GM19239 (cell line): ENCODE data around the gene KLHL2.
"Not testable (repeated sequence)": the region's sequence is repeated elsewhere in the genome, so short reads cannot be mapped to it uniquely, and the experiment has no call there.

ENCODE experiments used
- DNase-seq: peaks from one replicate; pipeline ENCODE4 v3.0.0; 2011; ENCODE audit warnings: low spot score; ENCODE audit not compliant: insufficient read length
- FAIRE-seq: peaks from 2 replicates; lab custom pipeline; 2011; peaks lifted over from hg19 to GRCh38; lab: Jason Lieb, UNC

Gene KLHL2

DNA sequence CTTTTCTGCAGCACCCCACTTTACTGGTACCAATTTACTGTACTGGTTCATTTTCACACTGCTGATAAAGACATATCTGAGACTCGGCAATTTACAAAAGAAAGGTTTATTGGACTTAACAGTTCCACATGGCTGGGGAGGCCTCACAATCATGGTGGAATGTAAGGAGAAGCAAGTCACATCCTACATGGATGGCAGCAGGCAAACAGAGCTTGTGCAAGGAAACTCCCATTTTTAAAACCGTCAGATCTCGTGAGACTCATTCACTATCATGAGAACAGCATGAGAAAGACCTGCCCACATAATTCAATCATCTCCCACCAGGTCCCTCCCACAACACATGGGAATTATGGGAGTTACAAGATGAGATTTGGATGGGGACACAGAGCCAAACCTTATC is 77.3 kb downstream of the KLHL2 start:
- not testable (repeated sequence) for DNase-seq, FAIRE-seq

DNA sequence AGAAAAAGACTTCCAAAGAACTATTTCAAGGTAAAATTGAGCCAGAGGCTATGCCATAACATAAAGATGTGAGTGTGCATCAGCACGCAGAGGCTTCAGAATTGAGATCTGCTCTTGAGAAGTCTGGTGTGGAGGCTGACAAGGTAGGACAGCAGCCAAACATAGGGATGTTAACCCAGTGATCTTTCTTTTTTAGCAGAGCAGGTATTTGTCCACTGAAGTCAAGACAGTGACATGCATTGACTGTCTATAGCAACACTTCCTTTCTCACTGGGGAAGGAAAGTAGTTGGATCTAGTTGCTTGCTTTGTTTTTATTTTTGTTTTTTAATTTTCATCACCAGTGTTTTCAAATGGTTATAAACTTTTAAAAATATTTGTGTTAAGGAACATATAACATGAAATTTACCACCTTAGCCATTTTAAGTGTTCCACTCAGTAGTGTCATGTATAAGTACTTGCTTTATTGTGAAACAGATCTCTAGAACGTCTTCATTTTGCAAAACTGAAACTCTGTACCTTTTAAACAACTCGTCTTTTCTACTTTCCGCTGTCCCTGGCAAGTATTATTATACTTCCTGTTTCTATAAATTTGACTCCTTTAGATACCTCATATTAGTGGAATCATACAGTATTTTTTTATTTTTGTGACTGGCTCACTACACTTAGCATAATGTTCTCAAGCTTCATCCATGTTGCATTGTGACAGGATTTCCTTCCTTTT is 79.4 kb downstream of the KLHL2 start:
- DNase-seq: not testable (repeated sequence)
- peak; percentile 74 for FAIRE-seq

GRCh38 chr4:165288226-165288625 is 80.9 kb downstream of the KLHL2 start:
- DNase-seq: peak; percentile 9
- peak; percentile 84 for FAIRE-seq

DNA sequence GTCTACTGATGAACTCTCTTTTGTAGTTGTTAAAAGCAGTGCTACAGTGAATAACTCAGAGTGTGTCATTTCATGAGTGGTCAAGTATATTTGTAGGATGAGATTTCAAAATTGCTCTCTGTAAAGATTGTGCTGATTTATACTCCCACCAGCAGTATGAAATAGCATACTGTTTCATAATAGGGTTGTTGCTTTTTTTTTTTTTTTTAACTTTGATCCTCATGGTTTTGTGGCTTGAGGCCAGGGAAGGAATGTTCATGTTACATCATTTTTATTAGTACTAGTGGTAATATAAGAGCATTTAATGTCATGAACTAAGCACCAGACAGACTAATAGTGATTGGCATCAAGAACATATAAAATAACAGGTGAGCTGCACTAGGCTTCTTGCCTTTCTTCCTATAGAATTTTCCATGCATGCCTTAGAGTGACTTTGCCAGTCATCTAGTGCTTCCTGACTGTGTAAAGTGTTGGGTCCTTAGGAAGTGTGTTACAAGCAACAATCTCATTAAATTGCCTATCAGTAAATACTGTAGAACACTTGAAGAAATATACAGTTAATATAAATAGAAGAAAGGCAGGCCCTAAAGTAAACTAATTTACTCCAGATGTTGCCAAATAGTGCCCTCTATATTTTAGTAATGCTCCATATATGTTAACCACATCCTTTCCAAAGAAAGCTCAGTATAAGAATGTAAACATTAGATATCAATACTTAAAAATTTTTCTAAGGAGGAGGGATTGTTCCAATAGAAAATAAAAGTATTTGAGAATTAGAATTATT is 81.5 kb downstream of the KLHL2 start:
- FAIRE-seq: peak; percentile 4
- no peak for DNase-seq

- FAIRE-seq: no peak
These were observed 82.0 kb downstream of the KLHL2 start for GRCh38 chr4:165289423-165289785.

DNA sequence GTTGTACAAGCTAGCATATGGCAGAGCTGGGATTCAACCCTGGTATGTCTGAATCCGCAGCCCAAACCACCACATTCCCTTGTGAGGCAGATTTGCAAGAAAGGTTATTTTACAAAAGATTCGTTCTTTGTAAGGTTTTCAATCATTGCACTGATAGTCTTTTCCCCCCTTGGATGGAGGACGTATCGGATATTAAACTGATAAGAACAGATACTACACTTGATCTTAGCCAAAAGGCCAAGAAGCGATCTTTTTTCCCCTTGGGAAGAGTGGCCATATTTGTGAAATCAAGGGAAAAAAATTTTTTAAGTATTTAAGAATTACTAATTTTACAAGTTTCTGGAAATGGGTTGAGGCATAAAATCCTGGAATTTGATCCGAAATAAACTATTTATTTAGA is 85.7 kb downstream of the KLHL2 start:
- no peak for DNase-seq
- FAIRE-seq: no peak

More at GRCh38 chr4:165289423-165289785, 82.0 kb downstream of the KLHL2 start:
- DNase-seq: no peak

GRCh38 chr4:165293927-165294649 is 86.7 kb downstream of the KLHL2 start:
- DNase-seq (no peak), FAIRE-seq (no peak)

DNA sequence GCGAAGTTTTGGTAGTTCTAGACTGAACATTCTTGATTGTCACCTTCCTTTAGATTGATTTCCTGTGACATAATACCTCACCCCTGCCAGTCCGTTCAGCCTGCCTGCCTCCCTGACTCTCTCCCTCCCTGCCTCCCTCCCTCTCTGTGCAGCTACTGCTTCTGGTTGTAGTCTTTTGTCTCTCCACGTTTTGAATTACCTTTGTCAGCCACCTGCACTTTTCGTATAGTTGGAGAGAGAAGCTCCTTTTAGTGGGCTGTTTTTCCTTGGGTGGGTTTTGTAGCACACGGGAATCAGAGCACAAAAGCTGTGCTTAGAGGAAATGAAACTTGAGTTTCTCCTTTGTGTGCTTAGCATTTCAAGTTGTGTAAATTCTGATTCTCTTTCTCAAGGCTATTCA is 87.5 kb downstream of the KLHL2 start:
- FAIRE-seq: peak; percentile 84
- no peak for DNase-seq

GRCh38 chr4:165297626-165298025 is 90.3 kb downstream of the KLHL2 start:
- DNase-seq (no peak), FAIRE-seq (no peak)

DNA sequence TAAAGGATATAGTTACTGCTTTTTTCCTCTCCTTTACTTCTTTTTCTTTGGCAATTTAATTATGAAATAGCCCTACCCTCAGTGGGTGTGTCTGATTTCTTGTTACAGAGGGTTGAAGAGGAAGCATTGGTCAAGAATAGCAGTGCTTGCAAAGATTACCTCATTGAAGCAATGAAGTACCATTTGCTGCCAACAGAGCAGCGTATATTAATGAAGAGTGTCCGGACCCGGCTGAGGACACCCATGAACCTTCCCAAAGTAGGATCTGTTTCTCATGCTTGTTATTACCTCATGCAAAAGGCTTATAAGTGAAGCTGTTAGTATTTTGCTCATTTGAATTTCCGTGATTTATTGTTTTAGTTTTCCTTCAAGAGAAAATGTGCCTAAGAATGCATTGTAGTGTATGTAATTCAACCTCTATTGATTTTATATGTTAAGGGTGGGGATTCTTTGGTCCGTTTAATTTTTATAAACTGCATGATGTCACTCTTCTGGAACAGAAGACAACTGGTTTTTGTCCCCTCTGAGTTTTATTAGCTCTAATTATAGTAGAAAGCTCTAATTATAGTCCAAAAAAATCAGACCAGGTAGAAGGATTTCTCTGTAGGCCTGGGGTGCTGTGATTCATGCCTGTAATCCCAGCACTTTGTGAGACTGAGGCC is 92.2 kb downstream of the KLHL2 start:
- FAIRE-seq (no peak), DNase-seq (no peak)

GRCh38 chr4:165301833-165302232 is 94.5 kb downstream of the KLHL2 start:
- FAIRE-seq (peak; percentile 82), DNase-seq (no peak)

DNA sequence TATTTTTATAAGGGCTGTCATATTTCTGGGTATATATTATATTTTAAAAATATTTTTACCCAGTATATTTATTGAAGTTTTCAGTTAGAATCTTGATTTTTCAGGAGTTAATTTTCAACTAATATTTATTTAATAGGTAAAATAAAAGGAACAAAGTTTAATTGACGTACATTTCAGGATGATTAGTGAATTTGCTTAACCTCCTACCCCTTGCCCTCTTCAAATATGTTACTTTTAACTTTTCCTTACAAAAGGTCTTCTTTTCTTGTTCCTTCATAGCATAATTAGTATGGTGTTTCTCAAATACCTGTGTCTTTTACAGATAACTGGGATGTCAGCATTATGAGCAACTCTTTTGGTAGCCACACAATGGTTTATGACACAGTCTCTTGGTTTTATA is 95.3 kb downstream of the KLHL2 start:
- no peak for DNase-seq
- no peak for FAIRE-seq

DNA sequence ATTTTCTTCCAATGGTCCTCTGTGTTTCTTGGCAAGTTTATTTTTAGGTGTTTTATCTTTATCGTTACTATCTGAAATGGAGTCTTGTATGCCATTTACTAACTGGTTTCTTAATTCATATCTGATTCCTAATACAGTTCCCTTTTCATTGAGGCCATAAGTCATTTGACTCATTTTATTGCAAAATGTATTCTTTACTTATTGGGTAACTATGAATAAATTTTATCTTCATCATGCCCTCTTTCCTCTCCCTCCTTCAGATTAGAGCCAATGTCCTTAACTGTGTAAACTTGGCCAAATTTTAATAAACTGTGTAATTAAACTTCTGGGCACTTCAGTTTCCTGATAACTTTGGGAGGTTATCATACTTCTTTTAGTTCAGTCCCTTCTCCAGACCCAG is 100.8 kb downstream of the KLHL2 start:
- DNase-seq (no peak), FAIRE-seq (no peak)

GRCh38 chr4:165308606-165309005 is 101.2 kb downstream of the KLHL2 start:
- DNase-seq: no peak
- no peak for FAIRE-seq

GRCh38 chr4:165309456-165309855 is 102.1 kb downstream of the KLHL2 start:
- no peak for FAIRE-seq
- no peak for DNase-seq

- no peak for FAIRE-seq
- DNase-seq: no peak
These were observed 105.1 kb downstream of the KLHL2 start for GRCh38 chr4:165312506-165312905.

- DNase-seq: no peak
- FAIRE-seq: no peak
These were observed 111.7 kb downstream of the KLHL2 start for GRCh38 chr4:165319030-165319429.

DNA sequence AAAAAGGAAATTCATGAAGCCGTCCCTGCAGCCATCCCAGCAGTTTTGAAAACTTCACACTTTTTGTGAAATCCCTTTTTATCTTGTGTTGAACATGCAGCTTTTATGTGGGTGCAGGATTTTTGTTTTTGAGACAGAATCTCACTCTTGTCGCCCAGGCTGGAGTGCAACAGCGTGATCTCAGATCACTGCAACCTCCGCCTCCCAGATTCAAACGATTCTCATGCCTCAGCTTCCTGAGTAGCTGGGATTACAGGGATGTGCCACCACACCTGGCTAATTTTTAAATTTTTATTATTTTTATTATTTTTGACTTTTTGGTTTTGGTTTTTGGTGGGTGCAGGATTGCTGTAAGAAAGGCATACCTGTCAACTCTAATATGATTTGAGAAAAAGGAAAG is 112.1 kb downstream of the KLHL2 start:
- DNase-seq (no peak), FAIRE-seq (no peak)

- FAIRE-seq (no peak), DNase-seq (no peak)
These were observed 117.0 kb downstream of the KLHL2 start for GRCh38 chr4:165324236-165324917.

GRCh38 chr4:165324918-165325304 is 117.5 kb downstream of the KLHL2 start:
- FAIRE-seq (no peak), DNase-seq (no peak)
